ENCODE measurements around the gene DISP3. TPM values are rescaled to one million over a fixed set of nuclear protein-coding genes. Genes with fewer than 3 reads are reported as not detected.

DISP3 gene
- total and polyA plus RNA-seq, 3 donors from 2014 or later = 6.8 to 8.8 (median 7.3) TPM

GRCh38 chr1:11569551-11569950 is 90.6 kb downstream of the DISP3 start:
- no peak overlapping the region for H3K27ac ChIP-seq
- no peak overlapping the region for H3K4me3 ChIP-seq
- DNase-seq = no peak
- TF ChIP-seq CTCF (IDR thresholded peaks at IDR 0.05) (no peak), POLR2A (IDR thresholded peaks at IDR 0.05) (no peak)
- H3K4me1 ChIP-seq = no peaks in the 10 kb centered on the region
- no peaks in the 10 kb centered on the region for H3K9me3 ChIP-seq
- intact Hi-C loops (cut with DNase I; ENCODE audit: low total_unique reads) = no loop called here
- 74 to 79% methylated on average over 9 to 14 of the region's 14 CpGs for WGBS, 2 donors
- no peaks in the 10 kb centered on the region for H3K36me3 ChIP-seq (ENCODE audit: low read depth, missing control alignments)
- no peaks in the 10 kb centered on the region for H3K27me3 ChIP-seq

- WGBS, 2 donors = 53 to 55% methylated on average over 2 to 3 of the region's 3 CpGs
- TF ChIP-seq CTCF (IDR thresholded peaks at IDR 0.05) = no peak
- Histone ChIP-seq H3K36me3 (ENCODE audit: low read depth, missing control alignments) (no peaks in the 10 kb centered on the region), H3K27ac (no peak overlapping the region), H3K27me3 (no peaks in the 10 kb centered on the region), H3K9me3 (no peaks in the 10 kb centered on the region), H3K4me3 (no peak overlapping the region), H3K4me1 (no peaks in the 10 kb centered on the region)
- DNase-seq = no peak
- intact Hi-C loops (cut with DNase I; ENCODE audit: low total_unique reads) = no loop called here
Observed at GRCh38 chr1:11569954-11570353, 91.0 kb downstream of the DISP3 start.

GRCh38 chr1:11570821-11571380 is 91.9 kb downstream of the DISP3 start:
- intact Hi-C loops (cut with DNase I; ENCODE audit: low total_unique reads) = no loop called here
- Histone ChIP-seq H3K27ac (no peak overlapping the region), H3K4me3 (no peak overlapping the region), H3K27me3 (no peaks in the 10 kb centered on the region), H3K9me3 (no peaks in the 10 kb centered on the region), H3K36me3 (ENCODE audit: low read depth, missing control alignments) (no peaks in the 10 kb centered on the region), H3K4me1 (no peaks in the 10 kb centered on the region)
- WGBS, 2 donors = 61 to 68% methylated on average over 12 to 16 of the region's 16 CpGs
- DNase-seq = no peak
- TF ChIP-seq CTCF (IDR thresholded peaks at IDR 0.05) (no peak), POLR2A (IDR thresholded peaks at IDR 0.05) (no peak)

GRCh38 chr1:11571906-11572616 is 93.1 kb downstream of the DISP3 start:
- Histone ChIP-seq H3K36me3 (ENCODE audit: low read depth, missing control alignments) (no peaks in the 10 kb centered on the region), H3K4me3 (no peak overlapping the region), H3K9me3 (no peaks in the 10 kb centered on the region), H3K27me3 (no peaks in the 10 kb centered on the region), H3K27ac (no peak overlapping the region), H3K4me1 (no peaks in the 10 kb centered on the region)
- intact Hi-C loops (cut with DNase I; ENCODE audit: low total_unique reads) = no loop called here
- TF ChIP-seq POLR2A (IDR thresholded peaks at IDR 0.05) (no peak), CTCF (IDR thresholded peaks at IDR 0.05) (no peak)
- no peak for DNase-seq
- WGBS, 2 donors = 51 to 66% methylated on average over 7 to 9 of the region's 9 CpGs
